NCI-H2196 (cell line): Measurements from ENCODE around the gene MRLN.
"Not testable (repeated sequence)": the region's sequence is repeated elsewhere in the genome, so short reads cannot be mapped to it uniquely, and the experiment has no call there.

Source experiments
- DNase-seq: peaks from one replicate; lab custom pipeline; 2025; ENCODE audit not compliant: unreplicated experiment; lab: John Stamatoyannopoulos, UW

MRLN gene

GRCh38 chr10:59753267-59753666 lies at the start of gene MRLN:
MRLN (minus strand) TSS chr10:59753455.
- DNase-seq = no peak

- no peak for DNase-seq
Measured at GRCh38 chr10:59801171-59801570, 47.9 kb upstream of the MRLN start.

GRCh38 chr10:59799421-59799820 lies 46.2 kb upstream of the MRLN start:
- DNase-seq = no peak

- no peak for DNase-seq
Measured at GRCh38 chr10:59793919-59794318, 40.7 kb upstream of the MRLN start.

GRCh38 chr10:59792812-59793211 lies 39.6 kb upstream of the MRLN start:
- no peak for DNase-seq

GRCh38 chr10:59791601-59792000 lies 38.3 kb upstream of the MRLN start:
- DNase-seq = no peak

GRCh38 chr10:59790080-59790479 lies 36.8 kb upstream of the MRLN start:
- DNase-seq = not testable (repeated sequence)

GRCh38 chr10:59788914-59789313 lies 35.7 kb upstream of the MRLN start:
- not testable (repeated sequence) for DNase-seq

- not testable (repeated sequence) for DNase-seq
Measured at GRCh38 chr10:59787032-59787431, 33.8 kb upstream of the MRLN start.

- DNase-seq = not testable (repeated sequence)
Measured at GRCh38 chr10:59785476-59785875, 32.2 kb upstream of the MRLN start.

- no peak for DNase-seq
Measured at GRCh38 chr10:59781511-59781910, 28.3 kb upstream of the MRLN start.

- no peak for DNase-seq
Measured at GRCh38 chr10:59779756-59780533, 26.7 kb upstream of the MRLN start.

GRCh38 chr10:59774451-59774850 lies 21.2 kb upstream of the MRLN start:
- DNase-seq = no peak

- DNase-seq = no peak
Measured at GRCh38 chr10:59773088-59773487, 19.8 kb upstream of the MRLN start.

GRCh38 chr10:59771162-59771807 lies 18.0 kb upstream of the MRLN start:
- no peak for DNase-seq

GRCh38 chr10:59770689-59771088 lies 17.4 kb upstream of the MRLN start:
- DNase-seq = no peak

GRCh38 chr10:59762505-59762904 lies 9.2 kb upstream of the MRLN start:
- DNase-seq = no peak

GRCh38 chr10:59757966-59758365 lies 4.7 kb upstream of the MRLN start:
- DNase-seq = no peak

- DNase-seq = no peak
Measured at GRCh38 chr10:59754951-59755350, 1.7 kb upstream of the MRLN start.

- DNase-seq = no peak
Measured at GRCh38 chr10:59752278-59752940, 846 bp downstream of the MRLN start.

GRCh38 chr10:59750155-59750945 lies 2.9 kb downstream of the MRLN start:
- no peak for DNase-seq
